GM21390 (cell line): Measurements from ENCODE around the gene P2RX3.
"Not testable (repeated sequence)": the region's sequence is repeated elsewhere in the genome, so short reads cannot be mapped to it uniquely, and the experiment has no call there.

Experiments
- ATAC-seq: cut with Tn5 transposase; IDR thresholded peaks from one replicate; pipeline ENCODE4 v1.9.1; 2021; ENCODE audit not compliant: unreplicated experiment

Gene P2RX3

GRCh38 chr11:57348052-57348451 is 9.9 kb downstream of the P2RX3 start:
- no peak for ATAC-seq

GRCh38 chr11:57348636-57349313 is 10.6 kb downstream of the P2RX3 start:
- ATAC-seq: no peak

DNA sequence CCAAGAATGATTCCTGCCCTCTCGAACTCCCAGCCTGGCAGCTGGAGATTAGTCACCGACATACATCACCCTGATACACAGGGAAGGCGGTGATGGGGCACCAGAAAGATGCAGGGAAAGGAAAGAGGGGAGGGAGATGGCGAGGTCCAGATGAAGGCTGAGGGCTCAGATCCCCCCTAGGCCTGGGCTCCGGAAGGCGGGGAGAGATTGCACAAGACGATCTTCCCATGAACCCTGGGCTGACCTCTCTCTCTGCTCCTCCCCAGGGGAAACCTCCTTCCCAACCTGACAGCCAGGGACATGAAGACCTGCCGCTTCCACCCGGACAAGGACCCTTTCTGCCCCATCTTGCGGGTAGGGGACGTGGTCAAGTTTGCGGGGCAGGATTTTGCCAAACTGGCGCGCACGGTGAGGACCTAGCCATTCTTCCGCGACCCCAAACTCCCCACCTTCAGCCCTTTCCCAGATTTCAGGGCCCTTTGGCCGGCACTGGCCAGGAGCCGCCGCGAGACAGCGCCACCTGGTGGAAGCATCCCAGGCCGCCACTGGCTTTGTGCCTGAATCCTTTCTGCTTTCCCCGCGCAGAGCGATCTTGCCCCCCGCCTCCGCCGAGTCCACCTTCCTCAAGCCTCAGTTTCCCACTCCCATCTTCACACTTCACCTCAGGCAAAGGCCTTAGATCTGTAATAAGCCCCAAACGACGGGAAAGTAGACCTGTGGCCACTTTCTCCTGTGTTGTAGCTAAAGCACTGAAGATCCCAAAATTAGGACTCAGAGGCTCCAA is 11.5 kb downstream of the P2RX3 start:
- no peak for ATAC-seq

DNA sequence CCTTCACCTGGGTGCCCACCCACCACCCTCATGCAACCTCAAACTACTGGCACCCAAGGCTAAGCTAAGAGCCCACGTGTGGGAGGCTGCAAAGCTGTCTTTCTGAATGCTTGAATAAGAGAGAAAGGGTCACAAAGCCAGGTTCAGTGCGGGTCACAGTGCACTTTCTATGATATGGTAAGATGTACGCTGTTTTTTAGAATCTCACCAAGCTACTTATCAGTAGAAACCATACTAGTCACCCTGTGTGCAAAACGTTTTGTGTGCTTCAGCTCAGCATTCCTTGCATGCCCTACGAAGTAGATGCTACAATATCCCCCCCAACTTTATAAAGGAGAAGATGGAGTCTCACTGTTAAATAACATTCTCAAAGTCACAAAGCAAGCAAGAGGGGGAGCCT is 14.9 kb downstream of the P2RX3 start:
- ATAC-seq: no peak

DNA sequence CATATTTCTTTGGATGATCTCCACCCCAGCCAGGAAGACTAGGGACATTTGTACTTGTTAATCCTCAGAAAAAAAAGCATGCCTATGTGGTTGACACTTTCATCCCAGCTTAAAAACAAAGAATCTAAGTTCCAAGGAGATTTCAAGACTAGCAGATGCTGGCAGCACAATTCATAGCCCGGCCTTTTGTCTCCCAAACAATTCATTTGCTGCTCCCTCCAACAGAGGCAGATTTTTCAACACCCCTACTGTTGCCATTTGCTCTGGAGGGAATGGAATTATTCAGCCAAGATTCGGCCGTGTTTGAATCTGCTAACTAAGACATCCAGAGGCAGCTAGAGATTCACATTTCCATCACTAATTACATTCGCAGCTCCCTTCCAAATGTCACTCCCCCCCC is 15.3 kb downstream of the P2RX3 start:
- ATAC-seq: no peak

DNA sequence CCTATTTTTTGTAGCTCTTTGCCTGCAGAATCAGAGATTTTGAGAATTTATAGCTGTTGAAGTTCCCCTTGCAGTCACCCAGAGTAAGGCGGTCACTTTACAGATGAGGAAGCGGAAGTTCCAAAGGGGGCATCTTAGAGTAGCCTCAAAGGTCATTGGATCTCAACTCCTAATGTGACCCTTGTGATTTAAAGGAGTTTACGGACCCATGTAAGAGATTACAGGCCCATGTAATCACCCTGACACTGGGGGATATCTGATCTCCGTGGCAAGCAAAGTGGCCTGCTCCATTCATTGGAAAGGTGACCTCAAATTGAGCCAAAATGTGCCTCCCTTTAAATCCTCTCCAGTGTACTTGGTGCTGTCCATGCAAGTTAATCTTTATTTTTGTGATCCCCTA is 15.7 kb downstream of the P2RX3 start:
- no peak for ATAC-seq

GRCh38 chr11:57354699-57355098 is 16.5 kb downstream of the P2RX3 start:
- ATAC-seq: no peak

GRCh38 chr11:57356268-57356667 is 18.1 kb downstream of the P2RX3 start:
- no peak for ATAC-seq

- ATAC-seq: no peak
These were observed 19.2 kb downstream of the P2RX3 start for GRCh38 chr11:57357310-57357709.

- ATAC-seq: no peak
These were observed 19.7 kb downstream of the P2RX3 start for GRCh38 chr11:57357856-57358255.

DNA sequence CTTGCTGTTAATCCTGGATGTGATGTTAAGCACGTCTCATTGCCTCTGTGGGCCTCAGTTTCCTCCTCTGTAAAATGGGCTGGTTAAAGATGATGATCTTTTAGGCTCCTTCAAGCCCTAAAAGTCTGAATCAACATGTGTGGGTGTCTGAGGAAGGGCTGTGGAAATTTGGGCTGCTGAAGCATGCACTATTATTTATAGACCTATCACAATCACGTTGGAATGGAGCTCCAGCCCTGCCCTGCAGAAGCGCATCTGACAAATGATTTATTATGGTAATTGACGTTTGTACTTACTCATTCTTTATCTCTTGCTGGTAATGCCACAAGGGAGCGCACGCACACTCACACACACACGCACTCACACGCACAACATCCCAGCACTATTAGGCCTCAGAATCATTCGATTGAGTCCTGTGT is 20.4 kb downstream of the P2RX3 start:
- ATAC-seq: no peak

GRCh38 chr11:57358991-57359390 is 20.8 kb downstream of the P2RX3 start:
- no peak for ATAC-seq

DNA sequence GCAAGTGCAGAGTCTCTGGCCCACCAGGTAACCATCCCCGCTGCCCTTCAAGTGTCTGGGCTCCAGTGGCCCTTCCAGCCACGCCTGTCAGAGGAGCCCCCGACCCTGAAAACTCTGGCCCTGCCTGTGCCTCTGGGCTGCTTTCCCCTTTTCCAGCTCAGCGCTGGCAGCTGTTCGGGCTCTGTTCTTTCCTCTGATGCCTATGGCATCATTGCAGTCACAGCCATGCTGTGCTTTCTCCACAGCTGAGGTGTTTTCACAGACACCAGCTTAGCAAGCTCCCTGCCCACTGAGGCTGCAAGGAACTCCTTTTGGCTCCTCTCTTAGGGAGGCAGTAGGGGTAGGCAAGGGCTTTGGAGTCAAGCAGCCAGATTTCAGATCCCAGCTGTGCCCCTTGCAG is 21.2 kb downstream of the P2RX3 start:
- ATAC-seq: no peak

DNA sequence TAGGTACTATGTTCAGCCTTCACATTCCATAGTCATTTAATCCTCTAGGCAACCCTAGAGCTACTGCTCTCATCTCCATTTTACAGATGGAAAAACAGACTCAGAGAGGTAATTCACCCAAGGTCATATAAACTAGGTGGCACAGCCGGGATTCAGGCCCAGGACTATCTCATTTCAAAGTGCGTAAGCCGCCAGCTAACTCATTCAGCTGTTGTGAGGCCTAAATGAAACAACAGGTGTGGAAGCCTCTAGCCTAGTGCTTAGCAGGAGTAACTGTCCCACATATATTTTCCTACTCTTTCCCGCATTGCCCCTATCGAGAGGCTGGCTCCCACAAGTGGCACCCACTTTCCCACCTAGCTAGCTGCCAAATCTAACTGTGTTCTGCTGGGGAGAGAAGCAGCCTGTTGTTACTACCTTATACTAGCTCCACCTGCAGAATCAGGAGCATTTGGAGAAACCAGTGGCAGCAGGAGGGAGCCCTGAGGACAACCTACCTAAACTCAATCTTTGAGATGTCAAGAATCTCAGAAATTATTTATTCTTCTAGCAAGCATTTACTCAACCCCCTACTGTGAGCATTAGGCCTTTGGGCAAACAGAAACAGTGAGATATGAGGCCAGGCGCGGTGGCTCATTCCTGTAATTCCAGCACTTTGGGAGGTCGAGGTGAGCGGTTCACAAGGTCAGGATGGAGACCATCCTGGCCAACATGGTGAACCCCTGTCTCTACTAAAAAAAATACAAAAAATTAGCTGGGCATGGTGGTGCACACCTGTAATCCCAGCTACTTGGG is 21.9 kb downstream of the P2RX3 start:
- ATAC-seq: no peak

GRCh38 chr11:57360991-57361390 is 22.8 kb downstream of the P2RX3 start:
- ATAC-seq: no peak

- ATAC-seq: not testable (repeated sequence)
These were observed 23.3 kb downstream of the P2RX3 start for GRCh38 chr11:57361420-57361819.

DNA sequence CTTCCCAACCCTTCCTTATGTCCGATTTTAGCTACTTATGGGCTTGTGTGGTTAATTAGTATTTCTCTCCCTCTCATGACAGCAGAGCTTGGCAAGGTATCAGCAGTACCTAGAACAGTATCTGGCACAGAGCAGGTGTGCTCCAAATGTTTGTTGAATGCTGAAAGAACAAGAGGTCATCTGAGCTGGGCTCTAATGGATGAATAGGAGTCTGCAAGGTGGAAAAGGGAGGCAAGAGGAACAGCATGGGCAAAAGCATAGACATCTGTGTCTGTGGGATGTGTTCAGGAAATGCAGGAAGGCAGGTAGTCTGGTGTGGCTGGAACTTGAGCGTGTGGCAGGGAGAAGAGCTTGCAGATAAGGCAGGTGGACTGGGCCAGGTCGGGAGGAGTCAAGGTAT is 23.8 kb downstream of the P2RX3 start:
- ATAC-seq: no peak

- no peak for ATAC-seq
These were observed 25.3 kb downstream of the P2RX3 start for GRCh38 chr11:57363131-57364080.

GRCh38 chr11:57364851-57365660 is 26.9 kb downstream of the P2RX3 start:
- ATAC-seq: no peak
